HepG2 (cell line): ENCODE measurements around the gene BICDL1. TPM values are rescaled to one million over a fixed set of nuclear protein-coding genes. Genes with fewer than 3 reads are reported as not detected.

Source experiments
- ATAC-seq: fragments of 200-7000 bp; cut with Tn5 transposase; 3 replicates; pipeline ENCODE4 v1.9.1; 2020; ENCODE audit warnings: mild to moderate bottlenecking, moderate library complexity
- BruUV-seq: library from RNA; stranded (reverse); fragments of 400-500 nt; replicated peaks from 2 replicates; lab custom pipeline; 2021; lab: Mats Ljungman, UMichigan
- CTCF ChIA-PET: fragments of 300-600 bp; formaldehyde crosslinking; extraction: SDS; loops from one replicate; lab custom pipeline; 2021; ENCODE audit warnings: low total read pairs, inconsistent platforms, low intra/inter-chr PET ratio; lab: Yijun Ruan, JAX
- POLR2A ChIA-PET: fragments of 350-600 bp; sonication (Branson Sonifier 250); formaldehyde crosslinking; loops from one replicate; lab custom pipeline; 2020; ENCODE audit warnings: antibody characterized with exemption, inconsistent platforms; lab: Yijun Ruan, JAX
- DNase-seq: peaks from one replicate; pipeline ENCODE4 v3.0.0-alpha.2; 2015; ENCODE audit warnings: low spot score
- FAIRE-seq: peaks from 3 replicates; lab custom pipeline; 2011; peaks lifted over from hg19 to GRCh38; lab: Jason Lieb, UNC
- H2AFZ ChIP-seq: one replicate; pipeline ENCODE4 v1.6.1; 2011; ENCODE audit warnings: low read length, inconsistent platforms
- H3K27ac ChIP-seq: fragments of 300-600 bp; 3 replicates; pipeline ENCODE4 v1.8.0; 2011; ENCODE audit warnings: mixed run types, mild to moderate bottlenecking, mixed read lengths, low read length, inconsistent platforms; ENCODE audit not compliant: insufficient read depth; ENCODE audit errors: extremely low read length
- H3K27me3 ChIP-seq, 2 experiments: fragments of 200-600 bp in 1 of 2; 2 replicates in 1 of 2; 3 replicates in 1 of 2; pipeline versions ENCODE4 v1.6.0 to v1.8.0; 2011; ENCODE audit warnings: low read length in 2 of 2, mild to moderate bottlenecking in 2 of 2, moderate library complexity in 2 of 2, inconsistent platforms in 1 of 2; ENCODE audit not compliant: insufficient read depth in 2 of 2, control insufficient read depth in 1 of 2
- H3K36me3 ChIP-seq, 2 experiments: fragments of 200-600 bp in 1 of 2; replicated peaks in 1 of 2; 2 replicates in 1 of 2; 3 replicates in 1 of 2; pipeline versions ENCODE4 v1.5.1 to v1.8.0; 2011; ENCODE audit warnings: low read length in 2 of 2, inconsistent platforms in 1 of 2; ENCODE audit not compliant: insufficient read depth in 2 of 2, control insufficient read depth in 1 of 2
- H3K4me1 ChIP-seq: 2 replicates; pipeline ENCODE4 v1.5.1; 2012; ENCODE audit warnings: low read length, inconsistent platforms; ENCODE audit not compliant: insufficient read depth
- H3K4me2 ChIP-seq: 2 replicates; pipeline ENCODE4 v1.6.0; 2011; ENCODE audit warnings: low read depth, low read length, inconsistent platforms
- H3K4me3 ChIP-seq, 3 experiments: fragments of 200-600 bp in 1 of 3; sonication (generic), shearing (Covaris generic) in 1 of 3; replicated peaks in 1 of 3; 2 replicates each; pipeline ENCODE4 v1.5.1; 2011 to 2016; ENCODE audit warnings: low read length in 3 of 3, inconsistent platforms in 2 of 3, low read depth in 2 of 3, mild to moderate bottlenecking in 2 of 3, control low read depth in 1 of 3, mixed read lengths in 1 of 3; ENCODE audit not compliant: insufficient read depth in 1 of 3
- H3K79me2 ChIP-seq: one replicate; pipeline ENCODE4 v1.6.1; 2011; ENCODE audit warnings: low read length, inconsistent platforms; ENCODE audit not compliant: insufficient read depth
- H3K9ac ChIP-seq: 2 replicates; pipeline ENCODE4 v1.6.0; 2011; ENCODE audit warnings: mild to moderate bottlenecking, low read depth, low read length, inconsistent platforms; ENCODE audit not compliant: insufficient read depth
- H3K9me3 ChIP-seq: 2 replicates; pipeline ENCODE4 v1.5.1; 2012; ENCODE audit warnings: mild to moderate bottlenecking, low read length
- H4K20me1 ChIP-seq: 2 replicates; pipeline ENCODE4 v1.6.0; 2011; ENCODE audit warnings: inconsistent platforms, mild to moderate bottlenecking, low read length, moderate library complexity; ENCODE audit not compliant: insufficient read depth
- ARID3A ChIP-seq: IDR thresholded peaks from 2 replicates; pipeline ENCODE4 v1.6.1; 2012; ENCODE audit warnings: low read depth, low read length, improper control_type of control experiment
- ATF3 ChIP-seq: sonication (generic); formaldehyde crosslinking; IDR thresholded peaks from 2 replicates; pipeline ENCODE4 v1.4.0; 2020; ENCODE audit warnings: missing genetic modification reagents
- CREB1 ChIP-seq, 2 experiments: fragments of 450-650 bp in 1 of 2; IDR thresholded peaks; 2 replicates each; pipeline ENCODE4 v1.6.1; 2016 to 2017; ENCODE audit warnings: control low read depth in 1 of 2, mild to moderate bottlenecking in 1 of 2, missing compliant biosample characterization in 1 of 2, missing genetic modification characterization in 1 of 2
- DMAP1 ChIP-seq: IDR thresholded peaks from 2 replicates; pipeline ENCODE4 v1.6.1; 2016
- FOXA1 ChIP-seq, 2 experiments: fragments of 450-650 bp in 1 of 2; sonication (generic) in 1 of 2; formaldehyde crosslinking in 1 of 2; IDR thresholded peaks; 2 replicates each; pipeline versions ENCODE4 v1.4.0 to v1.6.1; 2016 to 2020; ENCODE audit warnings: missing genetic modification reagents in 1 of 2
- GATAD2A ChIP-seq: IDR thresholded peaks from 2 replicates; pipeline ENCODE4 v1.6.1; 2016
- HDAC1 ChIP-seq: sonication (generic); formaldehyde crosslinking; IDR thresholded peaks from 2 replicates; pipeline ENCODE4 v1.5.1; 2020; ENCODE audit warnings: mild to moderate bottlenecking, missing genetic modification reagents
- HMG20A ChIP-seq: IDR thresholded peaks from 2 replicates; pipeline ENCODE4 v1.6.1; 2016; ENCODE audit warnings: borderline replicate concordance
- JUN ChIP-seq: sonication (generic); formaldehyde crosslinking; IDR thresholded peaks from 2 replicates; pipeline ENCODE4 v1.4.0; 2020; ENCODE audit warnings: mild to moderate bottlenecking, missing genetic modification reagents
- KAT8 ChIP-seq: IDR thresholded peaks from 2 replicates; pipeline ENCODE4 v1.6.1; 2016; ENCODE audit warnings: missing genetic modification reagents, missing compliant biosample characterization
- LCORL ChIP-seq, 2 experiments: fragments of 450-650 bp in 1 of 2; sonication (generic) in 1 of 2; formaldehyde crosslinking in 1 of 2; IDR thresholded peaks; 2 replicates each; pipeline versions ENCODE4 v1.5.0 to v1.6.1; 2017 to 2020; ENCODE audit warnings: antibody characterized with exemption in 1 of 2, missing genetic modification reagents in 1 of 2
- MEF2D ChIP-seq: sonication (generic); formaldehyde crosslinking; IDR thresholded peaks from 2 replicates; pipeline ENCODE4 v1.5.1; 2020; ENCODE audit warnings: mild to moderate bottlenecking, missing genetic modification reagents
- NR0B2 ChIP-seq: sonication (generic); formaldehyde crosslinking; IDR thresholded peaks from 2 replicates; pipeline ENCODE4 v1.4.0; 2020; ENCODE audit warnings: mild to moderate bottlenecking, missing genetic modification reagents
- SMARCE1 ChIP-seq: fragments of 450-650 bp; IDR thresholded peaks from 2 replicates; pipeline ENCODE4 v1.6.1; 2017; ENCODE audit warnings: borderline replicate concordance
- SNAPC5 ChIP-seq: sonication (generic); formaldehyde crosslinking; IDR thresholded peaks from 2 replicates; pipeline ENCODE4 v1.8.1; 2023; ENCODE audit warnings: mild to moderate bottlenecking, missing genetic modification reagents, borderline replicate concordance
- SOX13 ChIP-seq, 3 experiments: fragments of 450-650 bp in 1 of 3; sonication (generic) in 1 of 3; formaldehyde crosslinking in 1 of 3; IDR thresholded peaks in 2 of 3; conservative IDR thresholded peaks in 1 of 3; 2 replicates each; pipeline versions ENCODE4 v1.5.0 to v1.6.1; 2016 to 2020; ENCODE audit warnings: antibody characterized with exemption in 1 of 3, mild to moderate bottlenecking in 1 of 3, missing compliant biosample characterization in 1 of 3, missing genetic modification reagents in 1 of 3, moderate library complexity in 1 of 3
- ZMYM2 ChIP-seq: sonication (generic); formaldehyde crosslinking; IDR thresholded peaks from 2 replicates; pipeline ENCODE4 v1.8.0; 2022; ENCODE audit warnings: mild to moderate bottlenecking, missing genetic modification reagents
- ZNF563 ChIP-seq: sonication (generic); formaldehyde crosslinking; IDR thresholded peaks from 2 replicates; pipeline ENCODE4 v1.8.0; 2022; ENCODE audit warnings: mild to moderate bottlenecking, moderate library complexity, missing genetic modification reagents
- ZNF614 ChIP-seq: IDR thresholded peaks from 2 replicates; pipeline ENCODE4 v1.6.1; 2018; ENCODE audit warnings: missing biosample characterization, missing genetic modification reagents, inconsistent platforms, borderline replicate concordance
- ZNF629 ChIP-seq: sonication (generic); formaldehyde crosslinking; conservative IDR thresholded peaks from 2 replicates; pipeline ENCODE4 v1.5.0; 2020; ENCODE audit warnings: missing genetic modification reagents
- ZNF644 ChIP-seq: IDR thresholded peaks from 2 replicates; pipeline ENCODE4 v1.6.1; 2016; ENCODE audit warnings: low read depth
- ZNF781 ChIP-seq: sonication (generic); formaldehyde crosslinking; IDR thresholded peaks from 2 replicates; pipeline ENCODE4 v1.5.1; 2020; ENCODE audit warnings: borderline replicate concordance, mild to moderate bottlenecking, missing genetic modification reagents; ENCODE audit errors: not compliant biosample characterization
- ZSCAN21 ChIP-seq: sonication (generic); formaldehyde crosslinking; IDR thresholded peaks from 2 replicates; pipeline ENCODE4 v1.8.0; 2022; ENCODE audit warnings: mild to moderate bottlenecking, missing genetic modification reagents, moderate library complexity, borderline replicate concordance
- WGBS: methylation state at CpG from one replicate; pipeline ENCODE4 v1.1.6; 2017; ENCODE audit warnings: low lambda C conversion rate; 5-methylcytosine and 5-hydroxymethylcytosine counted together
- in situ Hi-C: cut with HindIII; loops from 2 replicates; pipeline ENCODE4 v1.10.0; 2017; ENCODE audit warnings: low pct_unique_long_range_greater_than_20kb; ENCODE audit not compliant: extremely low pct_ligation_motif_present
- intact Hi-C: fragments of 100-400 bp; cut with micrococcal nuclease; formaldehyde crosslinking; loops from one replicate; pipeline ENCODE4 v1.10.0; 2022; ENCODE audit not compliant: unreplicated experiment
- polyA plus RNA-seq, 8 experiments: library from polyadenylated mRNA; depleted of rRNA in 3 of 8; stranded (reverse) in 7 of 8; unstranded in 1 of 8; fragments of >200 nt; fragmentation: Illumina TruSeq in 4 of 8; extraction: Trizol in 4 of 8; gene quantifications; 2 replicates each; pipeline versions ENCODE4 v1.2.1 to v1.2.3, GENCODE V29; 2011 to 2016; ENCODE audit warnings: low read depth in 4 of 8, missing spikeins in 1 of 8, mixed read lengths in 1 of 8; ENCODE audit not compliant: insufficient read depth in 1 of 8
- total RNA-seq, 5 experiments: library from RNA; depleted of rRNA; stranded (reverse); fragments of >200 nt; fragmentation: Illumina TruSeq; extraction: Trizol; gene quantifications; 2 replicates each; pipeline ENCODE4 v1.2.3, GENCODE V29; 2016; ENCODE audit warnings: low read depth in 1 of 5

BICDL1 gene
- total and polyA plus RNA-seq, 2 of the 13 experiments (the other 11 are each of a cell fraction or from before 2014, with no cell fraction given) = 3.6 to 9.7 TPM

DNA sequence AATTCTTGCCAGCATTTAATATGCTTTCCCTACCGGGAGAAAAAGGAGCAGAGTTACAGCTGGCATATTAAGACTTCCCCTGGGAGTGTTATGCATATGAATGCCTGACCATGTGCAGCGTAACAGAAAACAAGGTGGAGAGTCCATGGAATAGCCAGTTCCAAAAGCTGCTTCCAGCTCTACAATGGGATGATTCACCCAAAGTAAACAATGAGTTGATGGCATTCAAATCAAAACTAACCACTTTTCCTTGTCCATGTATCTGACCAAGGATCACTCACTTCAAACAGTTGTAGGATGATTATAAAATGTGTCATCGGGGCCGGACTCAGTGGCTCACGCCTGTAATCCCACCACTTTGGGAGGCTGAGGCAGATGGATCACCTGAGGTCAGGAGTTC lies 48.1 kb upstream of the BICDL1 start:
- no peaks in the 10 kb centered on the region for H4K20me1 ChIP-seq
- no peak overlapping the region for H3K4me2 ChIP-seq
- WGBS = 1% methylated on average over 5 of the region's 5 CpGs
- H3K79me2 ChIP-seq = no peaks in the 10 kb centered on the region
- H2AFZ ChIP-seq = no peak overlapping the region
- 0 out of 5 replicates have a peak, but pooled peaks cover 0 to 3% of the 10 kb centered on the region in 2 experiments for H3K27me3 ChIP-seq
- DNase-seq (peak; percentile 89), FAIRE-seq (peak; percentile 46), ATAC-seq (peak; percentile 84)
- peaks cover 23% of the 10 kb centered on the region for H3K4me1 ChIP-seq
- ChIA-PET CTCF (no interaction called here), POLR2A (no interaction called here)
- no peak overlapping the region for H3K27ac ChIP-seq
- no TSS peak for BruUV-seq
- in situ Hi-C loops (no loop called here), intact Hi-C loops (no loop called here)
- no peak overlapping the region for H3K9ac ChIP-seq
- no peaks in the 10 kb centered on the region for H3K36me3 ChIP-seq
- H3K9me3 ChIP-seq = no peaks in the 10 kb centered on the region
- no peak overlapping the region for H3K4me3 ChIP-seq
- TF ChIP-seq ARID3A = peak; percentile 95
- peak; percentile 80; the same call in 1 of the 2 replicates for TF ChIP-seq ZMYM2 (CRISPR knock-in tag)
- TF ChIP-seq ZNF614 (CRISPR knock-in tag) = peak; percentile 62; the same call in 1 of the 2 replicates
- TF ChIP-seq SMARCE1 = 0 out of 2 replicates have a peak, but pooled peaks have one; percentile 14
- TF ChIP-seq MEF2D (CRISPR knock-in tag) = 0 out of 2 replicates have a peak, but pooled peaks have one; percentile 21
- TF ChIP-seq KAT8 (CRISPR knock-in tag) = peak; percentile 61
- no peak for TF ChIP-seq SNAPC5 (CRISPR knock-in tag)
- TF ChIP-seq DMAP1 (CRISPR knock-in tag) = 0 out of 2 replicates have a peak, but pooled peaks have one; percentile 36
- peak; percentile 53 for TF ChIP-seq ZNF629
- no peak for TF ChIP-seq ZSCAN21 (CRISPR knock-in tag)
- no peak for TF ChIP-seq CREB1 (IDR thresholded peaks at IDR 0.05)
- TF ChIP-seq CREB1 (CRISPR knock-in tag; IDR thresholded peaks at IDR 0.05) = peak; percentile 30; the same call in 1 of the 2 replicates
- TF ChIP-seq ZNF644 (CRISPR knock-in tag) = peak; percentile 80; the same call in 1 of the 2 replicates
- TF ChIP-seq ZNF563 (CRISPR knock-in tag) = 0 out of 2 replicates have a peak, but pooled peaks have one; percentile 23
- TF ChIP-seq ZNF781 (CRISPR knock-in tag) = no peak
- TF ChIP-seq LCORL (IDR thresholded peaks at IDR 0.05) = no peak
- TF ChIP-seq LCORL (CRISPR knock-in tag; IDR thresholded peaks at IDR 0.05) = peak; percentile 44; the same call in 1 of the 2 replicates
- peak; percentile 55; the same call in 1 of the 2 replicates for TF ChIP-seq GATAD2A
- TF ChIP-seq ATF3 (CRISPR knock-in tag) = peak; percentile 82
- TF ChIP-seq JUN (CRISPR knock-in tag) = peak; percentile 89
- peak; percentile 52; the same call in 1 of the 2 replicates for TF ChIP-seq FOXA1 (IDR thresholded peaks at IDR 0.05)
- TF ChIP-seq FOXA1 (CRISPR knock-in tag; IDR thresholded peaks at IDR 0.05) = peak; percentile 90
- 0 out of 2 replicates have a peak, but pooled peaks have one; percentile 45 for TF ChIP-seq SOX13 (IDR thresholded peaks at IDR 0.05)
- peak in 1 of 2 experiments; percentile 89; a peak in 2 of 4 replicates for TF ChIP-seq SOX13 (CRISPR knock-in tag; conservative IDR thresholded peaks at IDR 0.05 in 1 of 2, IDR thresholded peaks at IDR 0.05 in 1 of 2)
- TF ChIP-seq HMG20A (CRISPR knock-in tag) = peak; percentile 95
- peak; percentile 42; the same call in 1 of the 2 replicates for TF ChIP-seq HDAC1 (CRISPR knock-in tag)
- no peak for TF ChIP-seq NR0B2 (CRISPR knock-in tag)
